H9 (cell line): ENCODE measurements around the gene MATN1. TPM values are rescaled to one million over a fixed set of nuclear protein-coding genes. Genes with fewer than 3 reads are reported as not detected.

Experiments used
- DNase-seq: peaks from one replicate; pipeline ENCODE4 v3.0.0-alpha.2; 2017
- H2AFZ ChIP-seq: one replicate; pipeline ENCODE4 v1.6.1; 2013; ENCODE audit warnings: mild to moderate bottlenecking, low read length, control low read depth, moderate library complexity
- H2AK5ac ChIP-seq: 2 replicates; pipeline ENCODE4 v1.6.1; 2013; ENCODE audit warnings: low read length, control low read depth, mixed read lengths; ENCODE audit not compliant: insufficient read length
- H2BK120ac ChIP-seq: one replicate; pipeline ENCODE4 v1.6.1; 2013; ENCODE audit warnings: low read depth, mild to moderate bottlenecking, low read length, control low read depth, inconsistent platforms; ENCODE audit not compliant: poor library complexity, severe bottlenecking
- H2BK12ac ChIP-seq: 2 replicates; pipeline ENCODE4 v1.6.1; 2013; ENCODE audit warnings: low read length, control low read depth, mixed read lengths, low read depth; ENCODE audit not compliant: insufficient read length
- H2BK15ac ChIP-seq: 2 replicates; pipeline ENCODE4 v1.6.1; 2013; ENCODE audit warnings: low read depth, low read length, control low read depth
- H2BK20ac ChIP-seq: one replicate; pipeline ENCODE4 v1.6.1; 2013; ENCODE audit warnings: low read depth, mild to moderate bottlenecking, low read length, control low read depth, inconsistent platforms; ENCODE audit not compliant: poor library complexity, severe bottlenecking
- H2BK5ac ChIP-seq: 2 replicates; pipeline ENCODE4 v1.6.1; 2013; ENCODE audit warnings: low read length, control low read depth, mixed read lengths; ENCODE audit not compliant: insufficient read length
- H3K14ac ChIP-seq: 2 replicates; pipeline ENCODE4 v1.6.1; 2013; ENCODE audit warnings: low read length, control low read depth; ENCODE audit not compliant: insufficient read depth
- H3K18ac ChIP-seq: 2 replicates; pipeline ENCODE4 v1.6.1; 2013; ENCODE audit warnings: low read depth, mild to moderate bottlenecking, mixed read lengths, low read length, control low read depth; ENCODE audit not compliant: insufficient read length
- H3K23ac ChIP-seq: 2 replicates; pipeline ENCODE4 v1.6.1; 2013; ENCODE audit warnings: low read length, control low read depth, mixed read lengths, low read depth; ENCODE audit not compliant: insufficient read length
- H3K23me2 ChIP-seq: 2 replicates; pipeline ENCODE4 v1.6.1; 2013; ENCODE audit warnings: low read depth, mild to moderate bottlenecking, mixed read lengths, low read length, control low read depth; ENCODE audit not compliant: insufficient read length, poor library complexity, severe bottlenecking
- H3K27ac ChIP-seq: 2 replicates; pipeline ENCODE4 v1.5.1; 2013; ENCODE audit warnings: low read length, control low read depth, mixed read lengths, low read depth; ENCODE audit not compliant: insufficient read length
- H3K27me3 ChIP-seq: 2 replicates; pipeline ENCODE4 v1.6.1; 2013; ENCODE audit warnings: low read length, control low read depth, inconsistent platforms; ENCODE audit not compliant: insufficient read depth
- H3K4ac ChIP-seq: 2 replicates; pipeline ENCODE4 v1.6.1; 2013; ENCODE audit warnings: low read depth, mild to moderate bottlenecking, control low read depth, inconsistent platforms, low read length, moderate library complexity
- H3K4me1 ChIP-seq: 2 replicates; pipeline ENCODE4 v1.6.1; 2013; ENCODE audit warnings: low read length, control low read depth, inconsistent platforms; ENCODE audit not compliant: insufficient read depth
- H3K4me2 ChIP-seq: 2 replicates; pipeline ENCODE4 v1.6.1; 2013; ENCODE audit warnings: low read length, control low read depth, mixed read lengths; ENCODE audit not compliant: insufficient read length, insufficient read depth
- H3K56ac ChIP-seq: 2 replicates; pipeline ENCODE4 v1.6.1; 2013; ENCODE audit warnings: low read depth, mild to moderate bottlenecking, mixed read lengths, low read length, control low read depth; ENCODE audit not compliant: insufficient read length
- H3K79me1 ChIP-seq: 2 replicates; pipeline ENCODE4 v1.6.1; 2013; ENCODE audit warnings: low read depth, mild to moderate bottlenecking, moderate library complexity, low read length, control low read depth, inconsistent platforms; ENCODE audit not compliant: insufficient read depth, poor library complexity, severe bottlenecking
- H3K79me2 ChIP-seq: 2 replicates; pipeline ENCODE4 v1.6.1; 2013; ENCODE audit warnings: low read length, control low read depth, inconsistent platforms; ENCODE audit not compliant: insufficient read depth
- H3K9ac ChIP-seq: 2 replicates; pipeline ENCODE4 v1.6.1; 2013; ENCODE audit warnings: low read length, control low read depth, mixed read lengths; ENCODE audit not compliant: insufficient read length; ENCODE audit errors: extremely low read depth
- H3K9me3 ChIP-seq: one replicate; pipeline ENCODE4 v1.6.1; 2013; ENCODE audit warnings: low read depth, low read length, inconsistent platforms; ENCODE audit not compliant: control insufficient read depth
- H3T11ph ChIP-seq: one replicate; pipeline ENCODE4 v1.6.1; 2013; ENCODE audit warnings: mild to moderate bottlenecking, low read length, control low read depth, inconsistent platforms
- H4K20me1 ChIP-seq: one replicate; pipeline ENCODE4 v1.6.1; 2013; ENCODE audit not compliant: control insufficient read depth, insufficient read length, insufficient read depth
- H4K5ac ChIP-seq: 2 replicates; pipeline ENCODE4 v1.6.1; 2013; ENCODE audit warnings: low read depth, mild to moderate bottlenecking, mixed read lengths, low read length, control low read depth; ENCODE audit not compliant: insufficient read length
- H4K8ac ChIP-seq: replicated peaks from 2 replicates; pipeline ENCODE4 v1.6.1; 2013; ENCODE audit warnings: low read length, control low read depth, mixed read lengths, low read depth; ENCODE audit not compliant: insufficient read length
- H4K91ac ChIP-seq: 2 replicates; pipeline ENCODE4 v1.6.1; 2013; ENCODE audit warnings: low read depth, mild to moderate bottlenecking, moderate library complexity, mixed read lengths, low read length, control low read depth; ENCODE audit not compliant: insufficient read length
- H3K27ac Mint-ChIP-seq, 3 experiments: 2 replicates in 2 of 3; 3 replicates in 1 of 3; pipeline ENCODE4 v1.8.0; 2020 to 2021; ENCODE audit warnings: mixed read lengths in 3 of 3, mild to moderate bottlenecking in 1 of 3, moderate library complexity in 1 of 3
- H3K27me3 Mint-ChIP-seq: 2 replicates; pipeline ENCODE4 v1.8.0; 2021; ENCODE audit warnings: low read depth, mild to moderate bottlenecking, moderate library complexity, mixed read lengths
- H3K36me3 Mint-ChIP-seq, 3 experiments: 2 replicates in 2 of 3; 3 replicates in 1 of 3; pipeline ENCODE4 v1.8.0; 2020 to 2021; ENCODE audit warnings: low read depth in 3 of 3, mixed read lengths in 3 of 3; ENCODE audit not compliant: insufficient read depth in 1 of 3
- H3K4me1 Mint-ChIP-seq, 2 experiments: 2 replicates each; pipeline ENCODE4 v1.8.0; 2020; ENCODE audit warnings: mixed read lengths in 2 of 2
- H3K4me3 Mint-ChIP-seq, 2 experiments: 2 replicates in 1 of 2; 3 replicates in 1 of 2; pipeline ENCODE4 v1.8.0; 2020 to 2021; ENCODE audit warnings: mild to moderate bottlenecking in 2 of 2, mixed read lengths in 2 of 2, moderate library complexity in 1 of 2
- H3K9me3 Mint-ChIP-seq, 2 experiments: 2 replicates in 1 of 2; 3 replicates in 1 of 2; pipeline ENCODE4 v1.8.0; 2020; ENCODE audit warnings: mild to moderate bottlenecking in 2 of 2, mixed read lengths in 2 of 2, moderate library complexity in 1 of 2
- WGBS: extraction: QIAGEN DNeasy Blood & Tissue Kit; methylation state at CpG from one replicate; pipeline ENCODE4 v1.1.7; 2013; ENCODE audit warnings: missing lambda C conversion rate, low lambda C conversion rate, mixed read lengths; ENCODE audit not compliant: insufficient read length; ENCODE audit errors: extremely low coverage; 5-methylcytosine and 5-hydroxymethylcytosine counted together
- total RNA-seq: library from RNA; stranded (reverse); gene quantifications from 2 replicates; pipeline ENCODE4 v1.2.1, GENCODE V29; 2021
- TF ChIP-seq, protein P1 (sequence below): fragments of 200-600 bp; sonication (generic); conservative IDR thresholded peaks from 3 replicates; pipeline ENCODE4 v1.8.0; 2021; ENCODE audit warnings: antibody characterized with exemption, mild to moderate bottlenecking

Gene MATN1
- total RNA-seq, 1 experiment from 2014 or later = not detected

DNA sequence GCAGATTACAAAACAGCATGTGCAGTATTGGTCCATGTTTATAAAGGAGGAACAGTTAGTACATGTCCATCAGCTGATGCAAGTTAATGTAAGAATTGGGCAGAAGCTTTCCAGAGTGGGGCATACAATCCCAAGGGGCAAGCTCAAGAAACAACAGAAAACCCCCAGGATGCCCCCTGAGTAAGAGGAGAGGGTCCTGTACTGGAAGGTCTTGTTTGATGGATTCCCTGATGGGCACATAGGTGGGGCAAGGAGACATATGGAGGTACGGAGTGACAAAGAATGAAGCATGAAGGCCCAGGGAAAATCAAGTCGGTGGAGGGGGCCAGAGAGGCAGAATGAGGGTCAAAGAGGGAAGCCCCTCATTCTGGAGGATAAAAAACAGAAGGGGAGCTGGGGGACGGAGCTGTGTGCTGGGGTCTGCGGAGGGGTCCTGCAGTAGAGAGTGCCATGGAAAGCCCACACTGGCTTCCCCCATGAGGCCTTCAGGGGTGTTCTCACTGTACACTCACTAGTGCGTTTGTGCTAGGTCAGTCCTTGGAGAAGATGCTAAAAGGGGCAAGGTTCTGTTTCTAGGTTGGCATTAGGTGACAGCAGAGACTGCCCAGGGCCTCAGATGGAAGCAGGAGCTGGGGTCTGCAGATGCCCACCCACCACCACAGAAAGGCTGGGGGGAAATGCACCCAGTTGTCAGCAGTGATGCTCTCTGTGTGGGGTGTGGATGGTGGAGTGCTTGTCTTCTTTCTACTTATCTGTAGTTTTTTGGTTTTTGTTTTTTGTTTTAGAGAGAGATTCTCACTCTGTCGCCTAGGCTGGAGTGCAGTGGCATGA lies 12.5 kb upstream of the MATN1 start:
- Histone ChIP-seq H4K8ac (no peak overlapping the region), H3T11ph (no peak overlapping the region), H3K27me3 (no peaks in the 10 kb centered on the region), H3K23me2 (no peaks in the 10 kb centered on the region), H4K5ac (no peak overlapping the region), H3K79me2 (no peaks in the 10 kb centered on the region), H3K4ac (no peak overlapping the region), H3K27ac (no peak overlapping the region), H3K79me1 (no peaks in the 10 kb centered on the region), H2BK5ac (no peak overlapping the region), H3K14ac (no peak overlapping the region), H2AK5ac (no peak overlapping the region), H3K18ac (no peak overlapping the region), H3K4me2 (no peak overlapping the region), H3K9ac (no peak overlapping the region), H2BK120ac (no peak overlapping the region), H3K23ac (no peak overlapping the region), H4K91ac (no peak overlapping the region), H2BK15ac (no peak overlapping the region), H3K4me1 (no peaks in the 10 kb centered on the region; the same call in 1 of the 2 replicates), H2AFZ (no peak overlapping the region), H2BK12ac (no peak overlapping the region), H3K56ac (no peak overlapping the region), H4K20me1 (no peaks in the 10 kb centered on the region), H2BK20ac (no peak overlapping the region), H3K9me3 (no peaks in the 10 kb centered on the region)
- no peak for DNase-seq
- H3K27ac Mint-ChIP-seq = no peak overlapping the region
- no peaks in the 10 kb centered on the region; a peak in 1 of 7 replicates for H3K36me3 Mint-ChIP-seq
- TF ChIP-seq, protein P1, sequence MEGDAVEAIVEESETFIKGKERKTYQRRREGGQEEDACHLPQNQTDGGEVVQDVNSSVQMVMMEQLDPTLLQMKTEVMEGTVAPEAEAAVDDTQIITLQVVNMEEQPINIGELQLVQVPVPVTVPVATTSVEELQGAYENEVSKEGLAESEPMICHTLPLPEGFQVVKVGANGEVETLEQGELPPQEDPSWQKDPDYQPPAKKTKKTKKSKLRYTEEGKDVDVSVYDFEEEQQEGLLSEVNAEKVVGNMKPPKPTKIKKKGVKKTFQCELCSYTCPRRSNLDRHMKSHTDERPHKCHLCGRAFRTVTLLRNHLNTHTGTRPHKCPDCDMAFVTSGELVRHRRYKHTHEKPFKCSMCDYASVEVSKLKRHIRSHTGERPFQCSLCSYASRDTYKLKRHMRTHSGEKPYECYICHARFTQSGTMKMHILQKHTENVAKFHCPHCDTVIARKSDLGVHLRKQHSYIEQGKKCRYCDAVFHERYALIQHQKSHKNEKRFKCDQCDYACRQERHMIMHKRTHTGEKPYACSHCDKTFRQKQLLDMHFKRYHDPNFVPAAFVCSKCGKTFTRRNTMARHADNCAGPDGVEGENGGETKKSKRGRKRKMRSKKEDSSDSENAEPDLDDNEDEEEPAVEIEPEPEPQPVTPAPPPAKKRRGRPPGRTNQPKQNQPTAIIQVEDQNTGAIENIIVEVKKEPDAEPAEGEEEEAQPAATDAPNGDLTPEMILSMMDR = no peak
- H3K9me3 Mint-ChIP-seq = no peaks in the 10 kb centered on the region
- H3K4me1 Mint-ChIP-seq = peaks cover 21 to 27% of the 10 kb centered on the region in 2 experiments
- no peak overlapping the region for H3K4me3 Mint-ChIP-seq
- no CpG with 5 or more reads among the region's 6 CpGs for WGBS
- peaks cover 7% of the 10 kb centered on the region for H3K27me3 Mint-ChIP-seq
